ENCODE results near the gene PRAMEF1. TPM values are rescaled to one million over a fixed set of nuclear protein-coding genes. Genes with fewer than 3 reads are reported as not detected.

The PRAMEF1 gene
- total RNA-seq, 1 donor from 2014 or later: not detected

GRCh38 chr1:12774801-12775345, 16.3 kb upstream of the PRAMEF1 start:
- H3K27me3 Mint-ChIP-seq: peaks cover 17% of the 10 kb centered on the region
- intact Hi-C loops (cut with micrococcal nuclease): no loop called here
- no peak for ATAC-seq (ENCODE audit: low read depth)
- no peak for DNase-seq
- H3K27ac Mint-ChIP-seq: no peak overlapping the region
- CTCF ChIA-PET: no interaction called here
- no peaks in the 10 kb centered on the region for H3K36me3 Mint-ChIP-seq (ENCODE audit: low read depth)
- no peak overlapping the region for H3K4me3 Mint-ChIP-seq
- POLR2A ChIA-PET: no interaction called here
- no peaks in the 10 kb centered on the region for H3K9me3 Mint-ChIP-seq
- H3K4me1 Mint-ChIP-seq: no peaks in the 10 kb centered on the region
- no peak for TF ChIP-seq CTCF (IDR thresholded peaks at IDR 0.05)

- DNase-seq (no peak), ATAC-seq (ENCODE audit: low read depth) (no peak)
- Mint-ChIP-seq H3K36me3 (ENCODE audit: low read depth) (no peaks in the 10 kb centered on the region), H3K27me3 (peaks cover 11% of the 10 kb centered on the region), H3K9me3 (no peaks in the 10 kb centered on the region), H3K4me1 (no peaks in the 10 kb centered on the region), H3K4me3 (no peak overlapping the region), H3K27ac (no peak overlapping the region)
- no peak for TF ChIP-seq CTCF (IDR thresholded peaks at IDR 0.05)
- intact Hi-C loops (cut with micrococcal nuclease): no loop called here
- CTCF ChIA-PET: interaction anchor here (1.0 kb wide), 1 partner anchor 15 kb away, joined by 3 read pairs; no protein-coding TSS in a partner anchor
- POLR2A ChIA-PET: no interaction called here
Observed at GRCh38 chr1:12775443-12775842, 15.8 kb upstream of the PRAMEF1 start.

GRCh38 chr1:12776801-12777557, 14.2 kb upstream of the PRAMEF1 start:
- Mint-ChIP-seq H3K9me3 (no peaks in the 10 kb centered on the region), H3K4me3 (no peak overlapping the region), H3K4me1 (no peaks in the 10 kb centered on the region), H3K27me3 (peaks cover 11% of the 10 kb centered on the region), H3K36me3 (ENCODE audit: low read depth) (no peaks in the 10 kb centered on the region), H3K27ac (no peak overlapping the region)
- no peak for TF ChIP-seq CTCF (IDR thresholded peaks at IDR 0.05)
- ATAC-seq (ENCODE audit: low read depth) (no peak), DNase-seq (no peak)
- POLR2A ChIA-PET: no interaction called here
- CTCF ChIA-PET: no interaction called here
- intact Hi-C loops (cut with micrococcal nuclease): no loop called here

GRCh38 chr1:12778061-12778460, 13.1 kb upstream of the PRAMEF1 start:
- no peaks in the 10 kb centered on the region for H3K36me3 Mint-ChIP-seq (ENCODE audit: low read depth)
- H3K4me3 Mint-ChIP-seq: no peak overlapping the region
- H3K27ac Mint-ChIP-seq: no peak overlapping the region

More at GRCh38 chr1:12778061-12778460, 13.1 kb upstream of the PRAMEF1 start:
- no peak for TF ChIP-seq CTCF (IDR thresholded peaks at IDR 0.05)
- H3K9me3 Mint-ChIP-seq: no peaks in the 10 kb centered on the region
- H3K4me1 Mint-ChIP-seq: no peaks in the 10 kb centered on the region
- POLR2A ChIA-PET: no interaction called here
- ATAC-seq (ENCODE audit: low read depth) (no peak), DNase-seq (no peak)
- H3K27me3 Mint-ChIP-seq: peaks cover 7% of the 10 kb centered on the region
- CTCF ChIA-PET: no interaction called here
- intact Hi-C loops (cut with micrococcal nuclease): no loop called here
